GM19099 (cell line): ENCODE data around the gene TIMM21.

Experiments
- POLR2A ChIP-seq: IDR thresholded peaks from 3 replicates; pipeline ENCODE4 v1.6.1; 2011; ENCODE audit warnings: low read depth; ENCODE audit not compliant: insufficient read length; ENCODE audit errors: extremely low read depth

TIMM21 gene

DNA sequence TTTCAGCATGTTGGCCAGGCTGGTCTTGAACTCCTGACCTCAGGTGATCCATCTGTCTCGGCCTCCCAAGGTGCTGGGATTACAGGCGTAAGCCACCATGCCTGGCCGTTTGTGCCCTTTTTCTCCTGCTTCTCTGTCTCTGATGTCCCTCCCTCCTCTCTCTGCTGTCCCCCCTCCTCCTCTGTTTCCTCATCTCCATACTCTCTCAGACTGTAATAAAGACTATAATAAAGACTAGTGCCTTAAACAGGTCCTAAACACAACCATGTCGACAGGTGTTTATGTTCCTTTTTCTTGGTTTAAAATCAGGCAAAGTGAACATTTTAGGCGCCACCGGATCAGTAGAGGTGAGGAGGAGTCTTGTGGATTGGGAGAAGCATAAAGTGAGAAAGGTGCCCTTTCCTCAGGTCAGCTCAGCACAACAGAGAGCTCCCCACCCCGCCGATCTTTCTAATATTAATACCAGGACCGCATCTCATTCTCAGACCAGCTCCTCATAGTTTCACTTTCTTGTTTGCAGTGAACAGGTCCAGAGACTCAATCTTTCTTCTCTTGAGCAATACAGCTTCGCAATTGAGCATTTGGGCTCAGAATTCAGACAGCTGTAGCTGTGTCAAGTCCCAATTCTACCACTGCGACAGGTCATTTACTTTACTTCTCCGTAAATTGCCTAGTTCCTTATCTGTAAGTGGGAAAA, 23.7 kb downstream of the TIMM21 start:
- TF ChIP-seq POLR2A, result no peak

DNA sequence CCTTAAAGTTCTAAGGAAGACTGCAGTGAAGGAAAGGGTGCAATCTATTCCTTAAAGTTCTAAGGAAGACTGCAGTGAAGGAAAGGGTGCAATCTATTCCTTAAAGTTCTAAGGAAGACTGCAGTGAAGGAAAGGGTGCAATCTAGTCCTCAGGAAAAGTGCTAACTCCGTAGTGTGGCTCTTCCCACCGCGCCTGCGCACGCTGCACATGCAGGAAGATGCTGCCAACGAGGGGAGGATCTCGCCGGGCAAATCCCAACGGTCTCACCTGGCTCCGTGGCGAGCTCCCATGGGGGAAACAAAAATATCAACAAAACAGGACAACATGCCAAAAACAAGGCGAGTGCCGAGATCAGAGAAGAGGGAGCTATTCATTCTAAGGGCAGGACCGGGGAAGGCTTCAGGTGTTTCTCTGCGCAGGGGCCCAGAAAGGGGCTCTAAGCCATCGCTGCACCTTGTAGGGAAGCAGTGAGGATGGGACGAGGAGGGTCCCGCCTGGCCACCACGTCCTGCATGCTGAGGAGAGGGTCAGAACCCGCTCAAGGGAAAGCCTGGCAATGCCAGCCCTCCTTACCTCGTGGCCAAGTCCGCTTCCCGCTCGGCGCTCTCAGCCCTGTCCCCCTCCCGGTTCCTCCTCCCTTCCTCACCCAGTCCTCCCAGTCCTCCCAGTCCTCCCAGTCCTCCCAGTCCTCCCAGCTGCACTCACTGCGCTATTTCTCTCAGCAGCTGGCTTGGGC, 24.5 kb downstream of the TIMM21 start:
- no peak for TF ChIP-seq POLR2A

- TF ChIP-seq POLR2A, result no peak
Observed at GRCh38 chr18:74173434-74173750, 25.1 kb downstream of the TIMM21 start.

DNA sequence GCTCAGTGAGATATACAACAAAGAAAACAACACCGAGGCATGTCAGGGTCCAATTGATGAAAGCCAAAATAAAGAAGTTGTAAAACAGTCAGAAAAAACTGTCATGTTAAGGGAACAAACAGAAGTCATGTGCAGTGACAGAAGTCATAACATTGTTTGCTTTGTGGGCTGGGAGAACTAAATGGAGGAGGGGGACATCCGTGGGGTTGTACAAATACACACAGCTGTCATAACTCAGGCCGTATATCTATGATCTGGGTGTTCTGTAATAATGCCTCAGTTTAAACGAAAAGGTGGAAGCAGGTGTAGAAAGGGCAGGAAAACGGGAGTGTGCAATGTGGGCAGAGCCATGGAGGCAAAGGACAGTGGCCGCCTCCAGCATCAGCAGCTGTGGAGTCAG, 27.3 kb downstream of the TIMM21 start:
- no peak for TF ChIP-seq POLR2A

DNA sequence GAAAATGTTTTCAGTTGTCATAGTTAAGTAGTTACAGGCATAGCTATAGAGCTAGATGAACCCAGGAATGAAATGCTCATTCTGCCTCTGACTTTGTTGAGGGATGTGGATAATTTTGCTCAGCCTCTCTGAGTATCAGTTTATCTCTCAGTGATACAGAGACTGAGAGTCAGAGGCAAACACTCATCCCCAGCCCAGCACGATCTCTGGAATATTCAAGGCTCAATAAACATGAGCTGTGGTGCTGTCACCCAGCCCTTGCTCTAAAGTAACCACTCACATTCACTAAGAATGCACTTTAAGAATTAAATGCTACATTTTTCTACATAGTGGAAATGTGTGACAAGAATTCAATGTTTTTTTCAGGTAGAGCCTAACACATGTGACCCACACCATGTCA, 30.6 kb downstream of the TIMM21 start:
- TF ChIP-seq POLR2A, result no peak

- no peak for TF ChIP-seq POLR2A
Observed at GRCh38 chr18:74179623-74180199, 31.4 kb downstream of the TIMM21 start.

GRCh38 chr18:74182335-74182734, 34.0 kb downstream of the TIMM21 start:
- TF ChIP-seq POLR2A, result no peak

DNA sequence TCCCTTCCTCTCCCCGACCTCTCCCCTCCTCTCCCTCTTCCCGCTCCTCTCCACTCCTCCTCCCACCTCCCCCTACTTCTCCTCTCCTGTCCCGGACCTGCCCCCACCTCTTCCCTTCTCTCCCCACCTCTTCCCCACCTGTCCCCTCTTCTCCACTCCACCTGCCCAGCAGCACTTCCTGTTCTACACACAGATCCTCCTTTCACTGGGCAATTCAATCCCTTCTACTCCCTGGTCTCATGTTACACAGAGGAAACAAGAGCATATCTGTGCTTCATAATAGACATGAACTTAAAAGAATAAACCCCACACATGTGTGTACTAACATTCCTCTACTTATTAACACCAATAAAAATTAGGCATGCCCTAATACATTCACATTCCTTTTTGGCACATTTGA, 34.8 kb downstream of the TIMM21 start:
- no peak for TF ChIP-seq POLR2A

DNA sequence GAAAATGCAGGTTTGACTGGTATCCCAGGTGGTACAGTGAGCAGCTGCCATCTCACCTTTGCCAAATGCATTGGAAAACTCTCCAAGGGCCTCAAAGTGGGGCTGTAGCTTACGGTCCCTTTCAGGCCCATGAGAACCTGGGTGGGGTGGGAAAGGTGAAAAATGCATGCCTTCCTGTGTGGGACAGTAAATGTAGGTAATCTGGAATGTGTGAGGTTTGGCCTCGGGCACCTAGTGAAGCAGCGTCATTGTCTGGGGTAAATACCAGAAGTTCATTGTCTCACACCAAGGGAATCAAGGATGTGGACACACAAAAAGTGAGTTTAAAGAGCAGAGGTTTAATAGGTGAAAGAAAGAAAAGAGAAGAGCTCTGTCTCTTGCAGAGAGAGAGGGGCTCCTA, 36.6 kb downstream of the TIMM21 start:
- TF ChIP-seq POLR2A, result no peak

GRCh38 chr18:74185860-74186259, 37.5 kb downstream of the TIMM21 start:
- no peak for TF ChIP-seq POLR2A

DNA sequence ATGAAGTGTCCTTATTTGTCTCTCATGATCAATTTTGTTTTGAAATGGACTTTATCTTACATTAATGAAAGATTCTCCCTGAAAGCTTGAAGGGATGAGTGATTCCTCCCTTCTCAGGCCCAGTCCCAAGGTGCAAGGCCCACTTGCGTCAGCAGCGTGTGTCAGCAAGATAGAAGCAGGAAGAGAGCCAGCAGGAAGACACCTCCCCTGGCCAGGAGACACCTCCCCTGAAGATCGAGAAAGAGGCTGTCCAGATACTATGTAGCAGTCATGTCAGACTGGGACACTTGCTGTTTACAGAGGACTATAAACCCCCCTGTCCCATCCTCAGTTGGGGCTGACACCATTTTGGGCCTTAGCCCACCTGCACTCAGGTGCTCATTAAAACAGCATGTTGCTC, 38.3 kb downstream of the TIMM21 start:
- no peak for TF ChIP-seq POLR2A

DNA sequence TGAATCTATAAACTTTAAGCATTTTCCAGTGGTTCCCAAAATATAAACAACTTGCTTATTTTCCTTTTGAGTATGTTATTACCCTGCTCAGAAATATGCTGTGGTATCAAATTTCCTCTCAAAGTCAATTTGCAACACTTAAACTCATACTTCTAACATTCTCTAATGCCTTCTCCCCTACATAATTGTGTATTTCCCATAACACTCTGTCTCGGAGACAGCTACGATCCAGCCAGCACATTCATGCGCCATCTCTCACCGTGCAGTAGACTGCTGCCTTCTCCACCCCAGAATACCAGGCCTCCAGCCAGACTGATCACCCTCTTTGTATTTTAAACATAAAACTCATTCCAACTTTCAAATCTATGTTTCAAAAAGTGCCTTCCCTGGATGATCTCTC, 41.8 kb downstream of the TIMM21 start:
- no peak for TF ChIP-seq POLR2A

DNA sequence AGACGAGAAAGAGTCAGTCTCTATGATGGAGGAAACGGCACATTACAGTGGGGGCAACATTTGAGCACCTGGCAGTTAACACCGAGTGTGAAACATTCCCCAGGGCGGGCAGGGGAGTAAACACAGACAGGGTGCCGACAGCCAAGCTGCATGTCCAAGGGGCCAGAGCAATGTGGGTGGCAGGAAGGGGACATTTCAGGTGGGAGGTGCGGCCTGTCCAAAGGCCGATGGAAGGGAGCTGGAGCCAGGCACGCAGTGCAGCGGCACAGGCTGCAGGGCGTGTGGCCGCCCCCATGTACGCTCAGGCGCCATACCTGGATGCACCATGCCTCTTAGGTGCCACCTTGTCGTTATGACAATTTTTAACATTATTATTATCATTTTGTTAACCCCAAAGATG, 43.3 kb downstream of the TIMM21 start:
- TF ChIP-seq POLR2A, result no peak

GRCh38 chr18:74194691-74195090, 46.4 kb downstream of the TIMM21 start:
- TF ChIP-seq POLR2A, result no peak

GRCh38 chr18:74196220-74197119, 48.1 kb downstream of the TIMM21 start:
- TF ChIP-seq POLR2A, result no peak

DNA sequence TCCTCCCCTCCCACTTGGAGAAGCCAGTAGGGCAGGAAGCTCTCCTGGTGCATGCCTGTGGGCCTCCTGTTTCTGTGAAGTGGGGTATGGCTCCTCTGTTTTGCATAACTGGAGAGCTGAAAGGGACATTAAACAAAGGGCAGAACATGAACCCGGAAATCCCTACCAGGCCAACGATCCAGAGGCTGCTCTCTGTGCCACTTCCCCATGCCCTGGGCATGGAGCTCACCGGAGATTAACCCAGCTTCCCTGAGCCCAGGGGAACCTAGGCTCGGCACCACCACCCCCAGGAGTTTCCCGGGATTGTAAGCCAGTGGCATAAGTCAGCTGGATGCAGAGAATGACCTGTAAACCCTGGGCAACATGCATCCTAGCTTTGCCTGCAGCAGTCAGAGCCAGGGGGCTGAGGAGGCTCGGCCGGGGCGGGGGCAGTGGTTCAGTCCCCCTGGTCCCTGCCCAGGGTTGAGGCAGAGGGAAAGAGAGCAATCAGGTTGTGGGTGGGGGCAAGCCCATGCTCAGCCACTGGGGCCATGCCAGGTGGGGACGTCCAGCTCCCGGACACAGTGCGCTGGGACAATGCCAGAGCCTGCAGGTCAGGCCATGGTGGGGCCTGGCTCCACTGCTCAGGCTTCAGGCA, 49.5 kb downstream of the TIMM21 start:
- no peak for TF ChIP-seq POLR2A

- TF ChIP-seq POLR2A, result no peak
Observed at GRCh38 chr18:74198453-74198852, 50.1 kb downstream of the TIMM21 start.
